ENCODE results near the gene JAKMIP2. TPM values are rescaled to one million over a fixed set of nuclear protein-coding genes. Genes with fewer than 3 reads are reported as not detected.
"Not testable (repeated sequence)": the region's sequence is repeated elsewhere in the genome, so short reads cannot be mapped to it uniquely, and the experiment has no call there.

Gene JAKMIP2
- total RNA-seq, 2 donors from 2014 or later, result 2.4 to 4.3 TPM

GRCh38 chr5:147645197-147645596, 137.3 kb downstream of the JAKMIP2 start:
- Mint-ChIP-seq H3K4me1 (no peaks in the 10 kb centered on the region), H3K36me3 (ENCODE audit: low read depth) (peaks cover 51% of the 10 kb centered on the region), H3K4me3 (no peak overlapping the region), H3K27me3 (no peaks in the 10 kb centered on the region), H3K9me3 (no peaks in the 10 kb centered on the region), H3K27ac (no peak overlapping the region)
- no peak for ATAC-seq (replicated peaks)

GRCh38 chr5:147644460-147644859, 138.1 kb downstream of the JAKMIP2 start:
- Mint-ChIP-seq H3K36me3 (ENCODE audit: low read depth) (peaks cover 51% of the 10 kb centered on the region), H3K9me3 (no peaks in the 10 kb centered on the region), H3K27me3 (no peaks in the 10 kb centered on the region), H3K27ac (no peak overlapping the region), H3K4me3 (no peak overlapping the region), H3K4me1 (no peaks in the 10 kb centered on the region)
- ATAC-seq (replicated peaks), result no peak

- H3K27ac Mint-ChIP-seq, result no peak overlapping the region
- H3K9me3 Mint-ChIP-seq, result no peaks in the 10 kb centered on the region
- H3K4me3 Mint-ChIP-seq, result no peak overlapping the region
- H3K36me3 Mint-ChIP-seq (ENCODE audit: low read depth), result peaks cover 49% of the 10 kb centered on the region
- ATAC-seq (replicated peaks), result peak; percentile 16
- H3K27me3 Mint-ChIP-seq, result no peaks in the 10 kb centered on the region
- no peaks in the 10 kb centered on the region for H3K4me1 Mint-ChIP-seq
These were observed 139.4 kb downstream of the JAKMIP2 start for GRCh38 chr5:147643142-147643541.

- Mint-ChIP-seq H3K27ac (no peak overlapping the region), H3K4me3 (no peak overlapping the region), H3K36me3 (ENCODE audit: low read depth) (peaks cover 47% of the 10 kb centered on the region), H3K27me3 (no peaks in the 10 kb centered on the region), H3K9me3 (no peaks in the 10 kb centered on the region), H3K4me1 (no peaks in the 10 kb centered on the region)
- ATAC-seq (replicated peaks), result no peak
These were observed 139.9 kb downstream of the JAKMIP2 start for GRCh38 chr5:147642666-147643065.

GRCh38 chr5:147639321-147639720, 143.2 kb downstream of the JAKMIP2 start:
- ATAC-seq (replicated peaks), result no peak
- Mint-ChIP-seq H3K27ac (no peak overlapping the region), H3K4me1 (no peaks in the 10 kb centered on the region), H3K36me3 (ENCODE audit: low read depth) (peaks cover 34% of the 10 kb centered on the region), H3K9me3 (no peaks in the 10 kb centered on the region), H3K4me3 (no peak overlapping the region), H3K27me3 (no peaks in the 10 kb centered on the region)

GRCh38 chr5:147636729-147636984, 145.9 kb downstream of the JAKMIP2 start:
- H3K36me3 Mint-ChIP-seq (ENCODE audit: low read depth), result peaks cover 20% of the 10 kb centered on the region
- H3K27ac Mint-ChIP-seq, result no peak overlapping the region
- no peak for ATAC-seq (replicated peaks)
- H3K4me3 Mint-ChIP-seq, result no peak overlapping the region
- no peaks in the 10 kb centered on the region for H3K4me1 Mint-ChIP-seq
- H3K9me3 Mint-ChIP-seq, result no peaks in the 10 kb centered on the region
- H3K27me3 Mint-ChIP-seq, result no peaks in the 10 kb centered on the region

GRCh38 chr5:147635882-147636728, 146.4 kb downstream of the JAKMIP2 start:
- H3K9me3 Mint-ChIP-seq, result no peaks in the 10 kb centered on the region

GRCh38 chr5:147635439-147635838, 147.1 kb downstream of the JAKMIP2 start:
- not testable (repeated sequence) for H3K4me3 Mint-ChIP-seq; H3K27me3 Mint-ChIP-seq; H3K4me1 Mint-ChIP-seq; ATAC-seq (replicated peaks); H3K9me3 Mint-ChIP-seq; H3K27ac Mint-ChIP-seq
- H3K36me3 Mint-ChIP-seq (ENCODE audit: low read depth), result peaks cover 11% of the 10 kb centered on the region

More at GRCh38 chr5:147635882-147636728, 146.4 kb downstream of the JAKMIP2 start:
- Mint-ChIP-seq H3K4me3 (no peak overlapping the region), H3K4me1 (no peaks in the 10 kb centered on the region), H3K27ac (no peak overlapping the region), H3K27me3 (no peaks in the 10 kb centered on the region), H3K36me3 (ENCODE audit: low read depth) (peaks cover 14% of the 10 kb centered on the region)
- no peak for ATAC-seq (replicated peaks)

GRCh38 chr5:147633173-147633572, 149.4 kb downstream of the JAKMIP2 start:
- Mint-ChIP-seq H3K9me3 (no peaks in the 10 kb centered on the region), H3K4me3 (no peak overlapping the region), H3K27me3 (no peaks in the 10 kb centered on the region), H3K4me1 (no peaks in the 10 kb centered on the region), H3K36me3 (ENCODE audit: low read depth) (peaks cover 18% of the 10 kb centered on the region), H3K27ac (no peak overlapping the region)
- ATAC-seq (replicated peaks), result peak; percentile 78

GRCh38 chr5:147631428-147632003, 151.0 kb downstream of the JAKMIP2 start:
- ATAC-seq (replicated peaks), result no peak
- Mint-ChIP-seq H3K4me3 (no peak overlapping the region), H3K4me1 (no peaks in the 10 kb centered on the region), H3K27me3 (no peaks in the 10 kb centered on the region), H3K9me3 (no peaks in the 10 kb centered on the region), H3K27ac (no peak overlapping the region), H3K36me3 (ENCODE audit: low read depth) (peaks cover 22% of the 10 kb centered on the region)

- H3K4me3 Mint-ChIP-seq, result no peak overlapping the region
- H3K4me1 Mint-ChIP-seq, result no peaks in the 10 kb centered on the region
- H3K36me3 Mint-ChIP-seq (ENCODE audit: low read depth), result peaks cover 22% of the 10 kb centered on the region
These were observed 153.3 kb downstream of the JAKMIP2 start for GRCh38 chr5:147629196-147629595.

GRCh38 chr5:147628058-147628895, 154.3 kb downstream of the JAKMIP2 start:
- H3K27ac Mint-ChIP-seq, result no peak overlapping the region
- peaks cover 22% of the 10 kb centered on the region for H3K36me3 Mint-ChIP-seq (ENCODE audit: low read depth)
- peak; percentile 65 for ATAC-seq (replicated peaks)
- H3K27me3 Mint-ChIP-seq, result no peaks in the 10 kb centered on the region
- no peak overlapping the region for H3K4me3 Mint-ChIP-seq
- H3K9me3 Mint-ChIP-seq, result no peaks in the 10 kb centered on the region
- no peaks in the 10 kb centered on the region for H3K4me1 Mint-ChIP-seq

More at GRCh38 chr5:147629196-147629595, 153.3 kb downstream of the JAKMIP2 start:
- Mint-ChIP-seq H3K9me3 (no peaks in the 10 kb centered on the region), H3K27me3 (no peaks in the 10 kb centered on the region), H3K27ac (no peak overlapping the region)
- ATAC-seq (replicated peaks), result no peak

- H3K4me3 Mint-ChIP-seq, result no peak overlapping the region
- no peak for ATAC-seq (replicated peaks)
- H3K27ac Mint-ChIP-seq, result no peak overlapping the region
- peaks cover 17% of the 10 kb centered on the region for H3K36me3 Mint-ChIP-seq (ENCODE audit: low read depth)
- H3K27me3 Mint-ChIP-seq, result no peaks in the 10 kb centered on the region
- H3K9me3 Mint-ChIP-seq, result no peaks in the 10 kb centered on the region
- H3K4me1 Mint-ChIP-seq, result no peaks in the 10 kb centered on the region
These were observed 156.1 kb downstream of the JAKMIP2 start for GRCh38 chr5:147626464-147626863.

- Mint-ChIP-seq H3K9me3 (no peaks in the 10 kb centered on the region), H3K27ac (no peak overlapping the region), H3K4me1 (peaks cover 4% of the 10 kb centered on the region), H3K27me3 (no peaks in the 10 kb centered on the region), H3K4me3 (no peak overlapping the region), H3K36me3 (ENCODE audit: low read depth) (peaks cover 22% of the 10 kb centered on the region)
- ATAC-seq (replicated peaks), result no peak
These were observed 161.5 kb downstream of the JAKMIP2 start for GRCh38 chr5:147621016-147621415.

Data from activated T-helper 17 cell treated with anti-CD3 and anti-CD28 coated beads, Interleukin-2, amount 50 U/mL, for 72 hours (primary cell).